HG02610 (cell line): Measurements from ENCODE around the gene TMEM8B.
A peak's percentile ranks its signal among the peaks of the same experiment; 100 is the strongest.

Experiments
- ATAC-seq: cut with Tn5 transposase; IDR thresholded peaks from one replicate; pipeline ENCODE4 v1.9.1; 2021; ENCODE audit warnings: mild to moderate bottlenecking, moderate library complexity; ENCODE audit not compliant: unreplicated experiment

TMEM8B gene

GRCh38 chr9:35839926-35840325 is 10.9 kb downstream of the TMEM8B start:
- no peak for ATAC-seq

GRCh38 chr9:35840881-35841644 is 12.0 kb downstream of the TMEM8B start:
- ATAC-seq: no peak

- no peak for ATAC-seq
Measured at GRCh38 chr9:35841645-35841900, 12.5 kb downstream of the TMEM8B start.

GRCh38 chr9:35842020-35842745 is 13.2 kb downstream of the TMEM8B start:
- ATAC-seq: no peak

GRCh38 chr9:35842795-35843194 is 13.8 kb downstream of the TMEM8B start:
- peak; percentile 78 for ATAC-seq

GRCh38 chr9:35844628-35845270 is 15.7 kb downstream of the TMEM8B start:
- ATAC-seq: no peak

- no peak for ATAC-seq
Measured at GRCh38 chr9:35845824-35846771, 17.1 kb downstream of the TMEM8B start.

GRCh38 chr9:35847792-35848572 is 19.0 kb downstream of the TMEM8B start:
- ATAC-seq: peak; percentile 90

- ATAC-seq: no peak
Measured at GRCh38 chr9:35852267-35852815, 23.3 kb downstream of the TMEM8B start.

- no peak for ATAC-seq
Measured at GRCh38 chr9:35852876-35853865, 24.1 kb downstream of the TMEM8B start.

- ATAC-seq: no peak
Measured at GRCh38 chr9:35854091-35854762, 25.2 kb downstream of the TMEM8B start.

GRCh38 chr9:35856206-35856605 is 27.2 kb downstream of the TMEM8B start:
- no peak for ATAC-seq

GRCh38 chr9:35856882-35857281 is 27.9 kb downstream of the TMEM8B start:
- ATAC-seq: no peak

- ATAC-seq: no peak
Measured at GRCh38 chr9:35858458-35858857, 29.4 kb downstream of the TMEM8B start.

- no peak for ATAC-seq
Measured at GRCh38 chr9:35859310-35859989, 30.4 kb downstream of the TMEM8B start.

GRCh38 chr9:35859990-35860339 is 30.9 kb downstream of the TMEM8B start:
- ATAC-seq: no peak

GRCh38 chr9:35861161-35861897 is 32.3 kb downstream of the TMEM8B start:
- no peak for ATAC-seq
